Natural killer cell (primary cell): ENCODE results near the gene UBE2K. TPM values are rescaled to one million over a fixed set of nuclear protein-coding genes. Genes with fewer than 3 reads are reported as not detected.

Experiments
- ATAC-seq, 3 donors: fragments of 150-1000 bp in 2 of 3; fragments of 200-7000 bp in 1 of 3; cut with Tn5 transposase; 1 replicate in 1 of 3; 2 replicates in 2 of 3; pipeline ENCODE4 v1.10.0; 2021; ENCODE audit warnings: mild to moderate bottlenecking in 2 of 3, moderate library complexity in 2 of 3
- DNase-seq, 2 donors: peaks; one replicate each; pipeline versions ENCODE4 v3.0.0 to v3.0.0-alpha.2; 2013 to 2021; ENCODE audit warnings: mixed read lengths in 1 of 2
- H3K27ac ChIP-seq: one replicate; pipeline ENCODE4 v1.5.1; 2013; ENCODE audit warnings: mild to moderate bottlenecking, low read length
- H3K27me3 ChIP-seq: one replicate; pipeline ENCODE4 v1.6.1; 2013; ENCODE audit warnings: low read length; ENCODE audit not compliant: control insufficient read depth, insufficient read depth
- H3K36me3 ChIP-seq: one replicate; pipeline ENCODE4 v1.6.1; 2013; ENCODE audit warnings: low read length; ENCODE audit not compliant: control insufficient read depth, insufficient read depth
- H3K4me1 ChIP-seq: one replicate; pipeline ENCODE4 v1.6.1; 2013; ENCODE audit warnings: low read length; ENCODE audit not compliant: control insufficient read depth, insufficient read depth
- H3K4me3 ChIP-seq: one replicate; pipeline ENCODE4 v1.5.1; 2013; ENCODE audit warnings: low read length
- H3K9me3 ChIP-seq: one replicate; pipeline ENCODE4 v1.6.1; 2013; ENCODE audit warnings: low read length; ENCODE audit not compliant: control insufficient read depth, insufficient read depth
- H3K27ac Mint-ChIP-seq, 2 donors: one replicate each; pipeline ENCODE4 v1.8.0; 2022; ENCODE audit warnings: mild to moderate bottlenecking in 2 of 2, mixed read lengths in 2 of 2, moderate library complexity in 1 of 2
- H3K27me3 Mint-ChIP-seq, 2 donors: one replicate each; pipeline ENCODE4 v1.8.0; 2022; ENCODE audit warnings: low read depth in 2 of 2, mixed read lengths in 2 of 2
- H3K36me3 Mint-ChIP-seq: one replicate; pipeline ENCODE4 v1.8.0; 2022; ENCODE audit warnings: mixed read lengths
- H3K4me1 Mint-ChIP-seq, 2 donors: one replicate each; pipeline ENCODE4 v1.8.0; 2022; ENCODE audit warnings: mixed read lengths in 2 of 2
- H3K4me3 Mint-ChIP-seq: one replicate; pipeline ENCODE4 v1.8.0; 2022; ENCODE audit warnings: mild to moderate bottlenecking, moderate library complexity, mixed read lengths
- H3K9me3 Mint-ChIP-seq, 2 donors: one replicate each; pipeline ENCODE4 v1.8.0; 2022; ENCODE audit warnings: mixed read lengths in 2 of 2
- WGBS: methylation state at CpG from one replicate; pipeline ENCODE4 v1.1.7; 2013; ENCODE audit warnings: missing lambda C conversion rate; ENCODE audit not compliant: insufficient coverage; 5-methylcytosine and 5-hydroxymethylcytosine counted together
- intact Hi-C: fragments of 100-400 bp; cut with micrococcal nuclease; formaldehyde crosslinking; loops from one replicate; pipeline ENCODE4 v1.14.2; 2022
- total RNA-seq, 4 donors: library from RNA; stranded (reverse); fragments of 120-200 nt in 1 of 4; gene quantifications; one replicate each; pipeline versions ENCODE4 v1.2.3 to v1.2.4, GENCODE V29; 2013 to 2022
- TF ChIP-seq, protein P1 (sequence below): fragments of 200-600 bp; IDR thresholded peaks from one replicate; pipeline ENCODE4 v1.8.0; 2022; ENCODE audit warnings: antibody characterized with exemption

Gene UBE2K
- total RNA-seq, 3 donors from 2014 or later (not counting 1 experiment from before 2014, with no cell fraction given) = 38.0 to 53.9 (median 43.6) TPM

DNA sequence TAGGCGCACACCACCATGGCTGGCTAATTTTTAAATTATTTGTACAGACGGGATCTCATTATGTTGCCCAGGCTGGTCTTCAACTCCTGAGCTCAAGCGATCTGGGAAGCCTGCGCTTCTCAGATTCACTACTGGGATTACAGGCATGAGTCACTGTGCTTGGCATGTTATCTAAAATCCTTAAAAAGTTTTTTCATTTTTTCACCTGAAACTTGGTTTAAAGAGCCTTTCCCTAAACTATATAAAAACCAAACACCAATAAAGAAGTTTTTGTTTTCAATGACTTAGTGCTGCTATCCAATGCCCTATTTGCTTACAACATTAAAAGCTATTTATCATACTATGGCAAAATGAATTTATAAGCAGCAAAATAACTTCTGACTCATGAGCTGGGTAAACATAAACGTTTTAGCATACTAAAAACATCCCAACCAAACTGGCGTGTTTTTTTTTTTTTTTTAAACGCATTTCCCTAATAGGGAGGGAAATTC, 127.8 kb downstream of the UBE2K start:
- TF ChIP-seq, protein P1, sequence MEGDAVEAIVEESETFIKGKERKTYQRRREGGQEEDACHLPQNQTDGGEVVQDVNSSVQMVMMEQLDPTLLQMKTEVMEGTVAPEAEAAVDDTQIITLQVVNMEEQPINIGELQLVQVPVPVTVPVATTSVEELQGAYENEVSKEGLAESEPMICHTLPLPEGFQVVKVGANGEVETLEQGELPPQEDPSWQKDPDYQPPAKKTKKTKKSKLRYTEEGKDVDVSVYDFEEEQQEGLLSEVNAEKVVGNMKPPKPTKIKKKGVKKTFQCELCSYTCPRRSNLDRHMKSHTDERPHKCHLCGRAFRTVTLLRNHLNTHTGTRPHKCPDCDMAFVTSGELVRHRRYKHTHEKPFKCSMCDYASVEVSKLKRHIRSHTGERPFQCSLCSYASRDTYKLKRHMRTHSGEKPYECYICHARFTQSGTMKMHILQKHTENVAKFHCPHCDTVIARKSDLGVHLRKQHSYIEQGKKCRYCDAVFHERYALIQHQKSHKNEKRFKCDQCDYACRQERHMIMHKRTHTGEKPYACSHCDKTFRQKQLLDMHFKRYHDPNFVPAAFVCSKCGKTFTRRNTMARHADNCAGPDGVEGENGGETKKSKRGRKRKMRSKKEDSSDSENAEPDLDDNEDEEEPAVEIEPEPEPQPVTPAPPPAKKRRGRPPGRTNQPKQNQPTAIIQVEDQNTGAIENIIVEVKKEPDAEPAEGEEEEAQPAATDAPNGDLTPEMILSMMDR = no peak
- Histone ChIP-seq H3K36me3 (peaks cover 39% of the 10 kb centered on the region), H3K4me1 (no peaks in the 10 kb centered on the region), H3K4me3 (no peak overlapping the region), H3K27me3 (no peaks in the 10 kb centered on the region), H3K27ac (no peak overlapping the region), H3K9me3 (no peaks in the 10 kb centered on the region)
- H3K27me3 Mint-ChIP-seq = no peaks in the 10 kb centered on the region
- no peaks in the 10 kb centered on the region for H3K4me1 Mint-ChIP-seq
- intact Hi-C loops = no loop called here
- 97% methylated on average over 4 of the region's 7 CpGs for WGBS
- H3K36me3 Mint-ChIP-seq = no peaks in the 10 kb centered on the region
- no peak for ATAC-seq
- DNase-seq = no peak
- H3K9me3 Mint-ChIP-seq = no peaks in the 10 kb centered on the region
- H3K4me3 Mint-ChIP-seq = no peak overlapping the region
- H3K27ac Mint-ChIP-seq = no peak overlapping the region

Other genes starting within 250 kb of the UBE2K start
- gene RPL9, start 239.2 kb upstream of the UBE2K start, total RNA-seq = 1,000 to 10,000 TPM in 1 of 3 donors, 100 to 1,000 TPM in 2; 848 to 1,179 (median 853) TPM
- 10 to 100 TPM; 10.6 to 14.3 (median 11.9) TPM for gene LIAS, start 239.1 kb upstream of the UBE2K start, total RNA-seq
- gene UGDH, start 170.7 kb upstream of the UBE2K start, total RNA-seq = 10 to 100 TPM; 12.2 to 14.8 (median 13.6) TPM
- 10 to 100 TPM; 12.6 to 21.8 (median 15.2) TPM for gene SMIM14, start 59.3 kb upstream of the UBE2K start, total RNA-seq